Large intestine (tissue), 12 donors: ENCODE data around the gene DENND2C. TPM values are rescaled to one million over a fixed set of nuclear protein-coding genes. Genes with fewer than 3 reads are reported as not detected.

Source experiments
- DNase-seq, 2 donors: peaks; one replicate each; pipeline versions ENCODE4 v3.0.0 to v3.0.0-alpha.2; 2013
- H3K27ac ChIP-seq: one replicate; pipeline ENCODE4 v1.5.1; 2013; ENCODE audit warnings: low read length
- H3K27me3 ChIP-seq: 2 replicates; pipeline ENCODE4 v1.6.1; 2013; ENCODE audit warnings: low read length; ENCODE audit not compliant: control insufficient read depth, insufficient read depth
- H3K36me3 ChIP-seq: 2 replicates; pipeline ENCODE4 v1.6.1; 2013; ENCODE audit warnings: low read length; ENCODE audit not compliant: control insufficient read depth, insufficient read depth
- H3K4me1 ChIP-seq: one replicate; pipeline ENCODE4 v1.6.1; 2013; ENCODE audit warnings: low read length; ENCODE audit not compliant: control insufficient read depth, insufficient read depth
- H3K4me3 ChIP-seq: one replicate; pipeline ENCODE4 v1.5.1; 2013; ENCODE audit warnings: low read length
- H3K9me3 ChIP-seq: one replicate; pipeline ENCODE4 v1.6.1; 2013; ENCODE audit warnings: mild to moderate bottlenecking, low read depth, low read length, moderate library complexity; ENCODE audit not compliant: control insufficient read depth
- WGBS: methylation state at CpG from one replicate; pipeline ENCODE4 v1.1.5; 2013; ENCODE audit warnings: low lambda C conversion rate; ENCODE audit not compliant: insufficient coverage; 5-methylcytosine and 5-hydroxymethylcytosine counted together
- long read RNA-seq, 11 donors: transcript quantifications; one replicate each; lab custom pipeline, GENCODE V29; 2026
- polyA plus RNA-seq: library from polyadenylated mRNA; unstranded; fragments of 120-200 nt; gene quantifications from one replicate; pipeline ENCODE4 v1.2.1, GENCODE V29; 2013

The DENND2C gene
- polyA plus RNA-seq = 0.99 TPM
- long read RNA-seq, donor 1 = 0 reads
- long read RNA-seq, donor 2 = 0 reads
- long read RNA-seq, donor 3 = 0 reads
- long read RNA-seq, donor 4 = 0 reads
- long read RNA-seq, donor 5 = 0 reads
- long read RNA-seq, donor 6 = 0 reads
- long read RNA-seq, donor 7 = 0 reads
- long read RNA-seq, donor 8 = 0 reads
- long read RNA-seq, donor 9 = 0 reads
- long read RNA-seq, donor 10 = 0 reads
- long read RNA-seq, donor 11 = 0 reads

- WGBS = no CpG with 5 or more reads among the region's 50 CpGs
- H3K4me3 ChIP-seq = peak within 1 kb of the TSS; percentile 84
- no peaks in the 10 kb centered on the region for H3K36me3 ChIP-seq
- H3K27me3 ChIP-seq = no peaks in the 10 kb centered on the region
- DNase-seq = no peak
- H3K9me3 ChIP-seq = no peaks in the 10 kb centered on the region
- H3K4me1 ChIP-seq = no peaks in the 10 kb centered on the region
- peak within 1 kb of the TSS; percentile 58 for H3K27ac ChIP-seq
Measured at GRCh38 chr1:114669562-114670082, at the start of gene DENND2C. TSS of gene DENND2C (minus strand) at chr1:114670049. CDS start at chr1:114625984, 44,065 bp downstream.

GRCh38 chr1:114719424-114719787 is 49.6 kb upstream of the DENND2C start:
- Histone ChIP-seq H3K27ac (no peak overlapping the region), H3K4me1 (peaks cover 35% of the 10 kb centered on the region), H3K36me3 (peaks cover 62% of the 10 kb centered on the region), H3K27me3 (no peaks in the 10 kb centered on the region), H3K4me3 (no peak overlapping the region), H3K9me3 (no peaks in the 10 kb centered on the region)
- DNase-seq = no peak
- no CpG with 5 or more reads among the region's 3 CpGs for WGBS

- WGBS = 100% methylated on average over 1 of the region's 11 CpGs
- Histone ChIP-seq H3K36me3 (peaks cover 59% of the 10 kb centered on the region), H3K27ac (peak overlapping the region; percentile 32), H3K27me3 (no peaks in the 10 kb centered on the region), H3K4me3 (no peak overlapping the region), H3K9me3 (no peaks in the 10 kb centered on the region), H3K4me1 (peaks cover 36% of the 10 kb centered on the region)
- DNase-seq = peak; percentile 26 to 60
Measured at GRCh38 chr1:114718661-114719423, 49.0 kb upstream of the DENND2C start.

GRCh38 chr1:114716304-114717170 is 46.7 kb upstream of the DENND2C start, which contains the start of gene NRAS:
TSS of gene NRAS (minus strand) at chr1:114716771. CDS start at chr1:114716160, 611 bp downstream.
- no peaks in the 10 kb centered on the region for H3K9me3 ChIP-seq
- peak; percentile 95 for DNase-seq
- H3K27ac ChIP-seq = peak within 1 kb of the TSS; percentile 92
- H3K27me3 ChIP-seq = no peaks in the 10 kb centered on the region
- 3% methylated on average over 6 of the region's 38 CpGs for WGBS
- H3K4me3 ChIP-seq = peak within 1 kb of the TSS; percentile 89
- peaks cover 41% of the 10 kb centered on the region for H3K4me1 ChIP-seq
- H3K36me3 ChIP-seq = peaks cover 46% of the 10 kb centered on the region

- no peaks in the 10 kb centered on the region for H3K27me3 ChIP-seq
- H3K9me3 ChIP-seq = no peaks in the 10 kb centered on the region
- peaks cover 46% of the 10 kb centered on the region for H3K36me3 ChIP-seq
- peaks cover 36% of the 10 kb centered on the region for H3K4me1 ChIP-seq
- H3K4me3 ChIP-seq = peak overlapping the region; percentile 89
- 20% methylated on average over 1 of the region's 4 CpGs for WGBS
- no peak for DNase-seq
- H3K27ac ChIP-seq = peak overlapping the region; percentile 92
Measured at GRCh38 chr1:114715952-114716303, 46.1 kb upstream of the DENND2C start.

- Histone ChIP-seq H3K27me3 (no peaks in the 10 kb centered on the region), H3K4me1 (peaks cover 19% of the 10 kb centered on the region), H3K27ac (peak overlapping the region; percentile 63), H3K36me3 (peaks cover 45% of the 10 kb centered on the region), H3K4me3 (no peak overlapping the region), H3K9me3 (no peaks in the 10 kb centered on the region)
- WGBS = 10% methylated on average over 2 of the region's 4 CpGs
- DNase-seq = peak; percentile 24 to 71
Measured at GRCh38 chr1:114712977-114713376, 43.1 kb upstream of the DENND2C start.

GRCh38 chr1:114710360-114710759 is 40.5 kb upstream of the DENND2C start:
- Histone ChIP-seq H3K4me1 (peaks cover 15% of the 10 kb centered on the region), H3K27ac (no peak overlapping the region), H3K36me3 (peaks cover 57% of the 10 kb centered on the region), H3K27me3 (no peaks in the 10 kb centered on the region), H3K4me3 (no peak overlapping the region), H3K9me3 (no peaks in the 10 kb centered on the region)
- 100% methylated on average over 2 of the region's 3 CpGs for WGBS
- DNase-seq = no peak

- no peak overlapping the region for H3K27ac ChIP-seq
- no CpG with 5 or more reads among the region's 2 CpGs for WGBS
- H3K36me3 ChIP-seq = peaks cover 53% of the 10 kb centered on the region
- no peaks in the 10 kb centered on the region for H3K4me1 ChIP-seq
- H3K4me3 ChIP-seq = no peak overlapping the region
- no peak for DNase-seq
- H3K9me3 ChIP-seq = no peaks in the 10 kb centered on the region
- H3K27me3 ChIP-seq = no peaks in the 10 kb centered on the region
Measured at GRCh38 chr1:114707604-114708003, 37.8 kb upstream of the DENND2C start.

- peaks cover 18% of the 10 kb centered on the region for H3K36me3 ChIP-seq
- H3K27me3 ChIP-seq = no peaks in the 10 kb centered on the region
- no peak overlapping the region for H3K27ac ChIP-seq
- no peaks in the 10 kb centered on the region for H3K4me1 ChIP-seq
- WGBS = no CpG with 5 or more reads among the region's 1 CpG
- DNase-seq = no peak
- no peak overlapping the region for H3K4me3 ChIP-seq
- H3K9me3 ChIP-seq = no peaks in the 10 kb centered on the region
Measured at GRCh38 chr1:114703242-114703641, 33.4 kb upstream of the DENND2C start.

GRCh38 chr1:114702737-114703136 is 32.9 kb upstream of the DENND2C start:
- H3K27ac ChIP-seq = no peak overlapping the region
- DNase-seq = no peak
- H3K9me3 ChIP-seq = no peaks in the 10 kb centered on the region
- no peak overlapping the region for H3K4me3 ChIP-seq
- H3K27me3 ChIP-seq = no peaks in the 10 kb centered on the region
- H3K36me3 ChIP-seq = peaks cover 14% of the 10 kb centered on the region
- H3K4me1 ChIP-seq = no peaks in the 10 kb centered on the region
- WGBS = no CpG with 5 or more reads among the region's 5 CpGs
